Measurements from ENCODE around the gene PTPN4.

- no peak for TF ChIP-seq CTCF (conservative IDR thresholded peaks at IDR 0.05; ENCODE audit: low read depth, low read length)
- TF ChIP-seq EZH2 (IDR thresholded peaks at IDR 0.05; ENCODE audit: borderline replicate concordance, low read depth, low read length, poor library complexity, severe bottlenecking): no peak
Measured at GRCh38 chr2:120017201-120017600, 257.5 kb downstream of the PTPN4 start.

All from A673 (cell line).